Measurements from ENCODE around the gene IL1RAP.

- no peak for TF ChIP-seq MAX (CRISPR knock-in tag; IDR thresholded peaks at IDR 0.05)
- no peak for TF ChIP-seq TEAD4 (IDR thresholded peaks at IDR 0.05; ENCODE audit: low read length)
- no peak for TF ChIP-seq TEAD4 (CRISPR knock-in tag; IDR thresholded peaks at IDR 0.05; ENCODE audit: borderline replicate concordance)
- TF ChIP-seq, protein P1, sequence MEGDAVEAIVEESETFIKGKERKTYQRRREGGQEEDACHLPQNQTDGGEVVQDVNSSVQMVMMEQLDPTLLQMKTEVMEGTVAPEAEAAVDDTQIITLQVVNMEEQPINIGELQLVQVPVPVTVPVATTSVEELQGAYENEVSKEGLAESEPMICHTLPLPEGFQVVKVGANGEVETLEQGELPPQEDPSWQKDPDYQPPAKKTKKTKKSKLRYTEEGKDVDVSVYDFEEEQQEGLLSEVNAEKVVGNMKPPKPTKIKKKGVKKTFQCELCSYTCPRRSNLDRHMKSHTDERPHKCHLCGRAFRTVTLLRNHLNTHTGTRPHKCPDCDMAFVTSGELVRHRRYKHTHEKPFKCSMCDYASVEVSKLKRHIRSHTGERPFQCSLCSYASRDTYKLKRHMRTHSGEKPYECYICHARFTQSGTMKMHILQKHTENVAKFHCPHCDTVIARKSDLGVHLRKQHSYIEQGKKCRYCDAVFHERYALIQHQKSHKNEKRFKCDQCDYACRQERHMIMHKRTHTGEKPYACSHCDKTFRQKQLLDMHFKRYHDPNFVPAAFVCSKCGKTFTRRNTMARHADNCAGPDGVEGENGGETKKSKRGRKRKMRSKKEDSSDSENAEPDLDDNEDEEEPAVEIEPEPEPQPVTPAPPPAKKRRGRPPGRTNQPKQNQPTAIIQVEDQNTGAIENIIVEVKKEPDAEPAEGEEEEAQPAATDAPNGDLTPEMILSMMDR (IDR thresholded peaks at IDR 0.05 in 2 of 3, conservative IDR thresholded peaks at IDR 0.05 in 1 of 3; ENCODE audit: insufficient read depth in 2 of 3, low read depth in 1 of 3, low read length in 3 of 3): no peak
- TF ChIP-seq CBFB (CRISPR knock-in tag; IDR thresholded peaks at IDR 0.05): no peak
- no peak for TF ChIP-seq HMG20B (CRISPR knock-in tag; IDR thresholded peaks at IDR 0.05)
- no peak for TF ChIP-seq TAF1 (IDR thresholded peaks at IDR 0.05; ENCODE audit: control insufficient read depth, extremely low read depth, insufficient read depth, low read length, severe bottlenecking)
- TF ChIP-seq SRF (CRISPR knock-in tag; IDR thresholded peaks at IDR 0.05): no peak
These were observed 21.8 kb upstream of the IL1RAP start for GRCh38 chr3:190492129-190492528.
